NB4 (cell line): ENCODE results near the gene PDILT.

ENCODE experiments used
- TF ChIP-seq, protein P1 (sequence below): IDR thresholded peaks from 2 replicates; pipeline ENCODE4 v1.6.1; 2011; ENCODE audit warnings: low read depth, low read length
- TF ChIP-seq, protein P2 (sequence below): IDR thresholded peaks from one replicate; pipeline ENCODE4 v1.5.1; 2012; ENCODE audit warnings: low read depth, low read length

DNA sequence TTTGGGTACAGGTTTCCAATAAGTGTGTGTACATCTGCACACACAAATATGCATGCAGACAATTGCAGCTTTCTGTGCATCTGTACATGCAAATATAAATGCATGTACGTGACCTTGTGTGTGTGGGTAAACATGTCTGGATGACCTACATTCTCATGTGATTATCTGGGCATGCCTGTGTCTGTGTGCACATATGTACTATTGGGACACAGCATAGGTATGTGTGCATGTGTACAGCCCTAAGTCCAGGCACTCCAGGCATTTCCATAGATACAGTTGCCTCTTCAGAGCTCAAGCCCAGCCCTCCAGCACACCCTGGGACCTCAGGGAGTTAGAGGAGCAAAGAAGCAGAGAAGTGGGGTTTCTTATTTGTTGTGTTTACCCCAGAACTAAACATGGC is 70.1 kb downstream of the PDILT start:
- TF ChIP-seq, protein P1, sequence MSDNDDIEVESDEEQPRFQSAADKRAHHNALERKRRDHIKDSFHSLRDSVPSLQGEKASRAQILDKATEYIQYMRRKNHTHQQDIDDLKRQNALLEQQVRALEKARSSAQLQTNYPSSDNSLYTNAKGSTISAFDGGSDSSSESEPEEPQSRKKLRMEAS: no peak
- TF ChIP-seq, protein P2, sequence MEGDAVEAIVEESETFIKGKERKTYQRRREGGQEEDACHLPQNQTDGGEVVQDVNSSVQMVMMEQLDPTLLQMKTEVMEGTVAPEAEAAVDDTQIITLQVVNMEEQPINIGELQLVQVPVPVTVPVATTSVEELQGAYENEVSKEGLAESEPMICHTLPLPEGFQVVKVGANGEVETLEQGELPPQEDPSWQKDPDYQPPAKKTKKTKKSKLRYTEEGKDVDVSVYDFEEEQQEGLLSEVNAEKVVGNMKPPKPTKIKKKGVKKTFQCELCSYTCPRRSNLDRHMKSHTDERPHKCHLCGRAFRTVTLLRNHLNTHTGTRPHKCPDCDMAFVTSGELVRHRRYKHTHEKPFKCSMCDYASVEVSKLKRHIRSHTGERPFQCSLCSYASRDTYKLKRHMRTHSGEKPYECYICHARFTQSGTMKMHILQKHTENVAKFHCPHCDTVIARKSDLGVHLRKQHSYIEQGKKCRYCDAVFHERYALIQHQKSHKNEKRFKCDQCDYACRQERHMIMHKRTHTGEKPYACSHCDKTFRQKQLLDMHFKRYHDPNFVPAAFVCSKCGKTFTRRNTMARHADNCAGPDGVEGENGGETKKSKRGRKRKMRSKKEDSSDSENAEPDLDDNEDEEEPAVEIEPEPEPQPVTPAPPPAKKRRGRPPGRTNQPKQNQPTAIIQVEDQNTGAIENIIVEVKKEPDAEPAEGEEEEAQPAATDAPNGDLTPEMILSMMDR: no peak
